NCI-H2081 (cell line): ENCODE data around the gene CTNND1.
A peak's percentile ranks its signal among the peaks of the same experiment; 100 is the strongest.
"Not testable (repeated sequence)": the region's sequence is repeated elsewhere in the genome, so short reads cannot be mapped to it uniquely, and the experiment has no call there.

Experiments
- DNase-seq, 2 experiments: peaks; one replicate each; lab custom pipeline; 2025; lab: John Stamatoyannopoulos, UW

The CTNND1 gene

GRCh38 chr11:57791321-57792059 is 29.9 kb downstream of the CTNND1 start:
- no peak for DNase-seq

DNA sequence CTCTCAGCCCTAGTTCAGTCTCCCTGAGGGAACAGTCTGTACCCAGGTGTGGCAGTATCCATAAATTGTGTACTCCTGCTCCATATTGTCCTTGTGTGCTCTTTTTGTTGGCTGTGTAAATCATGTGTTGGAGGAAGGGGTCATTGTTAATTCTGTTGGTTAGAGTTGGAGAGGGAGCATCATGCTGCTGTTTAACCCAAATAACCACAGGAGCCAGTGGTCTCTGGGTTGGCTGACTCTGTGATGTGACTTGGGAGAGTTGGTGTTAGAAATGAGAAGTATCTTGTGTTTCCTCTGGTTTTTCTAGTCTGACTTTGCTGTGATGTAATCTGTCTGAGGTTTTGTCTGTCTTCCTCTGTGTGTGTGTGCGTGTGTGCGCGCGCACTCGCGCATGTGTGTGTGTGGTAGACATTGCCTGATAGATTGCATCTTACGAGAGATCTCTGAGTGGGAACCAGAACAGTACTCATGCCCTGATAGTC is 30.5 kb downstream of the CTNND1 start:
- DNase-seq = no peak

GRCh38 chr11:57792870-57793269 is 31.3 kb downstream of the CTNND1 start:
- no peak for DNase-seq

DNA sequence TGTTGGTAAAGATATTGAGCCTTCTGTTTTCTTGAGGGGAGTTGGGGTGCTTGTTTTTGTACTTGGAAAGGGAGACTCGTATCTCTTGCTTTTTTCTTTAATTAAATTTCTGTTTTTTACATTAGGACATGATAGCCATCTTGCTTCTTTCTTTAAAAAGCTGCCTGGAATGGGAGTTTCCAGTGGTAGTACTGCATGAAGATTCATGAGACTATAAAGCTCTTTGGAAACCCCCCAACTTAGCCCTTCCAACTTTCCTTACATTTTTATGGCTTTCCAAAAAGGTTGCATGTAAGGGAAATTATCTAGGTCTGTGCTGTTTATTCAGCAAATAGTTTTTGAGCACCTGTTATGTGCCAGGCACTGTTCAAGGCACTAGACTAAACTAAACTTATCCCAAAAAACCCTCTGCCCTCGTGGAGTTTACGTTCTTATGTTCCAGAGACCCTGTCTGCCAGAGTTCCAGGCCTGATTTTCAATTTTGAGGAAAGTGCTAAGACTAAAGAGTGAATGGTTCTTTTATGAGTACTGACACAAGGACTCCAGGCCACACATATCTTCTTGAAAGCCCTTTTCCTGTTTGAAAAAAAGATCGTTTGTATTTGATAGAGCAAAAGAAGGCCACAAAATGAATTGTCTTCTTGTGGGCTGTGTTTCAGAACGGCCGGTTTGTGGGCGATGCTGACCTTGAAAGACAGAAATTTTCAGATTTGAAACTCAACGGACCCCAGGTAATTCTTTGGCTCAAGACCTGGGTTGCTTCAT is 31.9 kb downstream of the CTNND1 start:
- no peak for DNase-seq

GRCh38 chr11:57798905-57799559 is 37.4 kb downstream of the CTNND1 start:
- DNase-seq = no peak

DNA sequence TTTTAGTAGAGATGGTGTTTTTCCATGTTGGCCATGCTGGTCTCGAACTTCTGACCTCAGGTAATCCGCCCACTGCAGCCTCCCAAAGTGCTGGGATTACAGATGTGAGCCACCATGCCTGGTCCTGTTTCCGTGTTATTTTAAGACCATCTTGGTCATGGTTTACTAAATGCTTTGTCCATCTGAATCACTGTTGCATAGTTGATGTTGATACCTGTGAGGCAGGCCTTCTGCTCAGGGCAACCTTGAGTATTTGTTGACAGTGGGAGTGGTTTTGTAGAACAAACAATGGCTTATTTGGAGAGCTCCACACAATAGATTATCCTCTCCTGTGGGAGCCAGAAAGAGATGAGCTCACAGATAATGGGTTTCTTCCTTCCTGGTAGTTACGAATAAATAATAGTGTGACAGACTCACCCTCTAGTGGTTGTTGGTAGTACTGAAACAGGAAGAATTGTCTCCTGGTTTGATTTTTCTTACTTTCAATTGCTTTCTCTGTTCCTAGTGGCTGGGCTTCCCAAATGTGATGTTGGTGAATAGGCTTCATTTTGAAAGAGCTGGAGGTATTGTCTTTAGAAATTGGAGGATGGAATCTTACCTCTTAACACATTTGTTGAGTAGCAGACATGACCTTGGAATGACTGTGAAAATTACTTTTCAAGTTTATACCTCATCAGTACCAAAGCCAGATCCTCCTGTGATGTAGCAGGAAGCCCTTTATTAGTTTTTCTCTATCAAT is 39.0 kb downstream of the CTNND1 start:
- DNase-seq = peak; percentile 74 to 93

DNA sequence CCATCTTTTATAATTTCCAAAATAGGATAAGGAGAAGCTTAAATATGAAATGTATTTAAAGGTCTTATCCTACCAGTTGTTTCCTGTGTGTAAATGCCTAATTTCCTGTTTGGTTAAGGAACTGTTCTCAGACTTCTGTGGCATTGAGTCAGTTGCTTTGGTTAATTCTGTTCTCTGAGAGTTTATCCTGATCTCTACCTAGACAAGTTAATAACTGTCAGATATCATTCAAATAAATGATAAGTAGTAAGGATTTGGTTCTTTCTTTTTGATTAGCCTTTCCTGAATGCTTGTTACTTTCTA is 39.5 kb downstream of the CTNND1 start:
- DNase-seq = no peak

DNA sequence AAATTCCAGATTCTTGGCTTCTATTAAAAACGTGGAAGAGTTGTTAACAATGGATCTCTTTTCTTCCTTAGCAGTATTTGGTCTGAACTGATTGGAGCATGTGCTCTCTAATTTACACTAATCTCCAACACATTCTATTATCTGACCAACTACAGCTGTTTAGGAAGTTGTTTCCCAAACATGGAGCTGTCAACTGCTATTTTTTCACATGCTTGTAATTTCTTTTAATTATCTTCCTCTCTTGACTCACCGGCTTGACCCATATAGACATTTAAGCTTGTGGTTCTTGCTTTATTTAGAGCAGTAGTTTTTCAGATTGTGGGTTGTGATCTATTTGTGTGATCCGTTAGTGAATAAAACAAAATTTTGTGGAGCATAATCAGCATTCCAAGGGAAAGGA is 40.8 kb downstream of the CTNND1 start:
- DNase-seq = no peak

- no peak for DNase-seq
These were observed 42.9 kb downstream of the CTNND1 start for GRCh38 chr11:57804466-57804865.

GRCh38 chr11:57805780-57806179 is 44.2 kb downstream of the CTNND1 start:
- no peak for DNase-seq

DNA sequence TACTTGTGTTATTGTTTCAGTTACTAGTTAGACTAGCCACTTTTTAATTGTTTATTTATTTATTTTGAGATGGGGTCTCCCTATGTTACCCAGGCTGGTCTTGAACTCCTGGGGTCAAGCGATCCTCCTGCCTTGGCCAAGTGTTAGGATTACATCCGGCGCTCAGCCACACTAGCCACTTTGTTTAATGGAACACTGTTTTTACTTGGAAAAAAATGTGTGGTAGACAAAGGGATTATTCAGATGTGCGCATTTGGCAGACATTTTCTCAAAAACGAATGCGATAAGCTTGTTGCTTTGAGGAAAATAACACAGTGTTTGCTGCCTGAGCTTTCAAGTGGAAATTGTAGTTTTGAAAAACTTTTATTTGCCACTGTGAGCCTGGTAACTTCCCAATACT is 51.0 kb downstream of the CTNND1 start:
- no peak for DNase-seq

DNA sequence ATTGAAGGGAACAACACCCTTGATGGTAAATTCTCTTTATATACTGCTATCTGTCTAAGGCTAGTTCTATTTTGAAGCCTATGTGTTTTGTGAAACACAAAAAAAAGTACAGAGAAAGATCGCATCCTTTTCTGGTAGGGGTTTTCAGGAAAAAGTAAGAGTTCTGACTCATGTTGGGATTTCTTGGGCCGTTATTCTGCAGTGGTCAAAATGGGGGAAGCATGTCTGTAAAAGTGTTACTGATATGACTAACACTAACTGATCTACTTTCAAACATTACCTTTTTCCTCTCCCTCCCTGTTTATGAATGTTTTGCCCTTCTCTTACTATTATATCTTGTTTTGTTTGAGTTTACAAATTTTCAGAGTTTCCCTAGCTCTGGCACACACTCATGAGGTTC is 53.9 kb downstream of the CTNND1 start:
- DNase-seq = no peak

DNA sequence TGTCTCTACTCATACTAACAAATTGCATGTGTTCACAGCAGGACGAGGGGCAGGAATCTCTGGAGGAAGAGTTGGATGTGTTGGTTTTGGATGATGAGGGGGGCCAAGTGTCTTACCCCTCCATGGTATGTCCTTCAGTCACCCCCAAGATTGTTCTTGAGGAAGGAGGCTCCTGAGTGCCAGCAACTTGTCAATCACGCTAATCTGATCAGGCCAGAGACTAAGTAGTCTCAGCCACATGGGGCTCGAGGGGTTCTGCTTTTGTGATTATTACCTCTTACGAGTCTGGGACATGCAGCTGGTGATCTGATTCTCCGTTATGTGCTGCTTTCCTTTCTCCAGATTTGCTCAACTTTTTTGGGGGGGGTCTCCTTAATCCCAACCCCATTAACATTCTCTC is 54.3 kb downstream of the CTNND1 start:
- DNase-seq = no peak

DNA sequence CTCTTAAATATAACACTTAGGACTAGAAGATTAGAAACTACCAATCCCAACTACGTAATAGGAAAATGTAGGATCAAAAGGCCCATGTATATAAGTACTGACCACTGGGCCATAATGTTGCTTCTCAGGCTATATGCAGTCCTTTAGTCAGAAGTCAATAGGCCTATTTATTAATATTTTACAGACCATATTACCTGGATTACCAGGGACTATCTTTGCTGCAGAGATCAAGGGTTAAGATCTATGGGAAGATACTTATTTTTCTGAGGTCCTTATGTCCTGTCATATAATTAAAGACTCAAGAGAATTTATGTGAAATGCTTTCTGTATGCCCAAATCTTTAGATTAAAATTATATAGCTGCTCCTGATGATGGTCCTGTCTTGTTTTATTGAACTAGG is 57.2 kb downstream of the CTNND1 start:
- no peak for DNase-seq

GRCh38 chr11:57819252-57819979 is 57.8 kb downstream of the CTNND1 start:
- DNase-seq = no peak

- no peak for DNase-seq
These were observed 62.3 kb downstream of the CTNND1 start for GRCh38 chr11:57823859-57824258.

GRCh38 chr11:57834852-57835251 is 73.2 kb downstream of the CTNND1 start:
- no peak for DNase-seq

GRCh38 chr11:57838609-57839008 is 77.0 kb downstream of the CTNND1 start:
- DNase-seq = not testable (repeated sequence)

DNA sequence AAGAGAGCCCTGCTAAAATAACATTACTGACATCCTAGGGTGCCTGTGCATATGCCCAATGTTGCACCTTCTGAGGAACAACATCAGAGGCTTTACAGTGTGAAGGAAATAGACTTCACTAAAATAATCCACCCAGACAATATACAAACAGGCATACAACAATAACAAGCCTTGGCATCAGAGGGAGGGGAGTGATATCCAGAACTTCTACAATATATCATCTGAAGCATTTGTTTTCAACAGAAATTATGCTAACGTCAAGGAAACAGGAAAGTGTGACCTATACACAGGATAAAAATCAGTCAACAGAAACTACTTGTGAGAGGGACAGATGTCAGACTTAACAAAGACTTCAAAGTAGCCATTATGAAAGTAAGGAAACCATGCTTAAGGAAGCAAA is 81.3 kb downstream of the CTNND1 start:
- DNase-seq = no peak

- DNase-seq = no peak
These were observed 106.4 kb downstream of the CTNND1 start for GRCh38 chr11:57867966-57868365.

- no peak for DNase-seq
These were observed 106.9 kb downstream of the CTNND1 start for GRCh38 chr11:57868491-57868890.
